AG10803 (cell line): ENCODE results near the gene CELF5.

Source experiments
- DNase-seq: peaks from one replicate; pipeline ENCODE4 v3.0.0; 2010; ENCODE audit warnings: low read depth
- H3K4me3 ChIP-seq: 2 replicates; pipeline ENCODE4 v1.5.1; 2011; ENCODE audit warnings: mild to moderate bottlenecking, low read length, control low read depth
- TF ChIP-seq, protein P1 (sequence below): conservative IDR thresholded peaks from 2 replicates; pipeline ENCODE4 v1.5.1; 2011; ENCODE audit warnings: mild to moderate bottlenecking, low read length, control low read depth, inconsistent platforms

CELF5 gene

DNA sequence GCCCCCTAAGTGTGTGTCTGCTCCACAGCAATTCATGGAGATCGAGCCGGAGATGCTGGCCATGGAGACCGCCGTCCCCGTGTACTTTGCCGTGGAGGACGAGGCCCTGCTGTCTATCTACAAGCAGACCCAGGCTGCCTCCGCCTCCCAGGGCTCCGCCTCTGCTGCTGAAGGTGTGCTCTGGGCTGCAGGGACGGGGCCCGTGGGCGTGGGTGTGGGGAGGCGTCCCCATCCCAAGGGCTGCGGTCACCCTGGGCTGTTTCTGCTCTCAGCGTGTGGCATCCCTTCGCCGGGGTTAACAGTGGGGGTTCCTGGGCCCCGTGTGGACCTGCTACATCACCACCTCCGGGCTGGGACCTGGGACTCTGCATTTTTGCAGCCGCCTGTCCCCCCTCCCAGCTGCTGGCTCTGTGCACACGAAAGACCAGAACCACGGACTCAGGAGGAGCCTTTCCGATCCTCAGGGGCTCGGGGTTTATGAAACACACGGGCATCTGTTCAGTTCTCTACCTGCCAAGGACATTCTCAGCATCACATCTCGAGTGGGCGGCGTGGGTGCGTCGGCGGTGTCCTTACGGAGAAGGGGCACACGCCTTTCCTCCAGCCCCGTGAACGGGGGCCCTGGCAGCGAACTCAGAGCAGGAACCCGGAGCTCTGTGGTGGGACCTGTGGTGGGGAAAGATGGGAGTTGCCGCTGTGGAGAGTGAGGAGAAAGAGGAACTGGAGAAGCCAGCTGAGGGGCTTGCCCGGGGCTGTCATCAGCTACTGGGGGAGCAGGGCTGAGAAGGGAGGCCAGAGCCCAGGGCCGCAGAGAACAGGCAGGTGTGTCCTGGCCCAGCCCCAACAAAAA, 31.0 kb upstream of the CELF5 start:
- TF ChIP-seq, protein P1, sequence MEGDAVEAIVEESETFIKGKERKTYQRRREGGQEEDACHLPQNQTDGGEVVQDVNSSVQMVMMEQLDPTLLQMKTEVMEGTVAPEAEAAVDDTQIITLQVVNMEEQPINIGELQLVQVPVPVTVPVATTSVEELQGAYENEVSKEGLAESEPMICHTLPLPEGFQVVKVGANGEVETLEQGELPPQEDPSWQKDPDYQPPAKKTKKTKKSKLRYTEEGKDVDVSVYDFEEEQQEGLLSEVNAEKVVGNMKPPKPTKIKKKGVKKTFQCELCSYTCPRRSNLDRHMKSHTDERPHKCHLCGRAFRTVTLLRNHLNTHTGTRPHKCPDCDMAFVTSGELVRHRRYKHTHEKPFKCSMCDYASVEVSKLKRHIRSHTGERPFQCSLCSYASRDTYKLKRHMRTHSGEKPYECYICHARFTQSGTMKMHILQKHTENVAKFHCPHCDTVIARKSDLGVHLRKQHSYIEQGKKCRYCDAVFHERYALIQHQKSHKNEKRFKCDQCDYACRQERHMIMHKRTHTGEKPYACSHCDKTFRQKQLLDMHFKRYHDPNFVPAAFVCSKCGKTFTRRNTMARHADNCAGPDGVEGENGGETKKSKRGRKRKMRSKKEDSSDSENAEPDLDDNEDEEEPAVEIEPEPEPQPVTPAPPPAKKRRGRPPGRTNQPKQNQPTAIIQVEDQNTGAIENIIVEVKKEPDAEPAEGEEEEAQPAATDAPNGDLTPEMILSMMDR, result no peak
- no peak for DNase-seq
- H3K4me3 ChIP-seq, result no peak overlapping the region

DNA sequence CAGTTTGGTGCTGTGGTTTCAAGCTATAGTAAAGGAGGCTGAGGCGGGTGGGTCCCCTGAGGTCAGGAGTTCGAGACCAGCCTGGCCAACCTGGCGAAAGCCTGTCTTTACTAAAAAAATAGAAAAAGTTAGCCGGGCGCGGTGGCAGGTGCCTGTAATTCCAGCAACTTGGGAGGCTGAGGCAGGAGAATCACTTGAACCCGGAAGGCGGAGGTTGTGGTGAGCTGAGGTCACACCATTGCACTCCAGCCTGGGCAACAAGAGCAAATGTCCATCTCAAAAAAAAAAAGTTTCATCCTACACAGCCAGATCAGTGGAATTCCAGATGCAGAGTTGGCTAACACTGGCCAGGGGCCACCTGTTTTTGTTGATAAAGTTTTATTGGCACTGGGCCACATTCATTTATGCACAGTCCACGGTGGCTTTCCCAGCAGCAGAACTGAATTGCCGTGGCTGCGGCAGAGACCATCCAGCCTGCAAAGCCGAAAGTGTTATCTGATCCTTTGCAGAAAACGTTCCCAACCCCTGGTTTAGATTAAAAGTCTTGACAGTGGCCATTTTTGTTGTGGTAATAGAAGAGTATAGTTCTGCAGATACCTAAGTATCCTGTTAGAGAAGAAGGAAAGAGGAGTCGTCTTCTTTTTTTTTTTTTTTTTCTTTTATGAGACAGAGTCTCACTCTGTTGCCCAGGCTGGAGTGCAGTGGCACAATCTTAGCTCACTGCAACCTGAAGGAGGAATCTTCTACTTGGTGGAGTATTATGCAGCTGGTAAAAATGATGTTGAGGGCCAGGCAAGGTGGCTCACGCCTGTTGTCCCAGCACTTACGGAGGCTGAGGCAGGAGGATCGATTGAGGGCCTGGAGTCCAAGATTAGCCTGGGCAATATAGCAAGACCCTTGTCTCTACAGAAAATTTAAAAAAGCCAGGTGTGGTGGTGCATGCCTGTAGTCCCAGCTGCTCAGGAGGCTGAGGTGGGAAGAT, 30.1 kb upstream of the CELF5 start:
- no peak for DNase-seq
- TF ChIP-seq, protein P1, result no peak

DNA sequence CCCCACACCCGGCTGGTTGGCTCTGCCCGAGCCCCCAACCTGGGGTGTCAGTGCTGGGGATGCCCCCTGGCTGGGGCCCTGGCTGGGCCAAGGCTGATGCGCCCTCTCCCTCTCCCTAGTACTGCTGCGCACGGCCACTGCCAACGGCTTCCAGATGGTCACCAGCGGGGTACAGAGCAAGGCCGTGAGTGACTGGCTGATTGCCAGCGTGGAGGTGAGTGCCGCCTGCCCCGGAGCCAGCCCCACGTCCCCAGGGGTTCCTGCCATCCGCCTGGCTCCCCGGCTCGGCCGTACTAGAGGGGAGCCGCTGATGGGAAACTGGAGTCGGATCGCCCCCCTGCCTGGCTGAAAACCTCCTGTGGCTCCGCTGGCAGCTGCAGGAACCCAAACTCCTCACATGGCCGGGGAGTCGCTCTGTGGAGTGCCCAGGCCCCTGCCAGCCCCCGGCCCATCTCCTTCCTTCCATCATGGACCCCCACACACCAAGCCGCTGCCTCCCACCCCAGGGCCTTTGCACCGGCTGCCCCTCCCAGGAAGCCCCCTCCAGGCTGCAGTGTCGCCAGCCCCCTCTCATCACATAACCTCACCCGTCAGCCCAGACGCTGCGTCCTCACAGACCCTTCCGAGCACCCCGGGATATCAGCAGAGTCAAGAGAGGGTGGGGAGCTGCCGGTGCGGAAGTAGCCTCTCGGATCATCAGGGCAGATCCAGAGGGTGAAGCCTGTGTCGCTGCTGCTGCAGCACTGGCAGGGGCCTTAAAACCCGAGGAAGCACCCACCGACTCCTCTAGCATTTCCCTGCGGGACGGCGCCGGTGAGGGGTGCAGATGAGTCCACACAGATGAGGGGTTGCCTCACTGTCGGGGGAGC, 28.2 kb upstream of the CELF5 start:
- H3K4me3 ChIP-seq, result no peak overlapping the region
- DNase-seq, result no peak
- TF ChIP-seq, protein P1, result no peak

More for the DNA sequence above, 30.1 kb upstream of the CELF5 start:
- no peak overlapping the region for H3K4me3 ChIP-seq

DNA sequence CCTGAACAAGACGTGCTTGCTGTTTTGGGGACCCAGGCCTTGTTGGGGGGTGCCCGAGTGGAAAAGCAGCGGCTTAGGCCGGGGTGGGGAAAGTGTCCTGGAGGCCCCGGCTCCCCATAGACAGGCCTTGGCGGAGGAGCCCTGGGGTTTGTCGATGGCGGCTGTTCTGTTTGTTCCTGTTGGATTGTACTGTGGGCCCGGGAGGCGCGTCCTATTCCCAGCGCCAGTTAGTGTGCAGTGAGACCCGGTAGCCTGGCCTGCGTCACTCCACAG, 27.6 kb upstream of the CELF5 start:
- TF ChIP-seq, protein P1, result no peak
- no peak for DNase-seq
- no peak overlapping the region for H3K4me3 ChIP-seq

DNA sequence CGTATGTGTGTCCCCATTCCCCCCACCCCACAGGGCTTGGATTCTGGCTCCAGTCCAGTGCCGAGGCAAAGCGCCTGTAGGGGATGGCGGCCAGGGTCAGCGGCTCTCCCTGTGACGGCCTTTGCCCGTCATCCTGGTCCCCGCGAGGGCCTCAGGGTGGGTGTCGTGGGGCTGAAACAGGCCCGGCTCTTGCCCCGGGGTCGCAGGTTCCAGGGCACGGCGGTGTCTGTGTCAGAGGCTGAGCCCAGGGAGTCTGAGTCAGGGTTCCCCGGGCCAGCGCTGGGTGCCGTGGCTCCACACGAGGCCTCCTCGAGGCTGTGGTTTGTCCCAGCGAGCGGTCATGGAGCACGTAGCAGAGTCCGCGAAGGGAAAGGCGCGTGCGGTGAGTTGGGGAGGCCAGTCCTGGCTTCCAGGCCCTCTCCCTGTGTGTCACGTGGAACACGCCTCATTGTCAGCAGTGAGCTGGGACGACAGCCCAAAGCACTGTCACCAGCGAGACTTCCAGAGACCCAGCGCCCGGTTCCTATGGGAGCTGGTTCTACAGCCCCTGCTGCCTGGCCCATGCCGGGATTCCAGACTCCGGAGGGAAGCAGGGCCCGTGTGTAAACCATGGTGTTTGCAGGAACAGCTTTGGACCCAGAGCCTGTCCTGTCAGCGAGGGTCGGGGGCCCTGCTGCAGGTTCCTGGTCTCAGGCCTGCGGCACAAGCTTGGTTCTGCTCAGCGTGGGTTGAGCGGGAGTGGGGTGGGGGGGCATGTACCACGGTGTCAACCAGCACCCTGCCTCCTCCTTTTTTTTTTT, 25.4 kb upstream of the CELF5 start:
- no peak overlapping the region for H3K4me3 ChIP-seq
- DNase-seq, result no peak

More for the DNA sequence above, 25.4 kb upstream of the CELF5 start:
- TF ChIP-seq, protein P1, result no peak
